ENCODE measurements around the gene GPR85. TPM values are rescaled to one million over a fixed set of nuclear protein-coding genes. Genes with fewer than 3 reads are reported as not detected.
"Not testable (repeated sequence)": the region's sequence is repeated elsewhere in the genome, so short reads cannot be mapped to it uniquely, and the experiment has no call there.

Gene GPR85
- total RNA-seq, 1 donor from 2014 or later, result 2.1 TPM

GRCh38 chr7:113120647-113121046 lies 34.0 kb upstream of the GPR85 start:
- DNase-seq (ENCODE audit: low spot score in 2 of 2, unreplicated experiment in 2 of 2), result no peak
- H3K9me3 Mint-ChIP-seq, result no peaks in the 10 kb centered on the region
- no peak overlapping the region for H3K27ac Mint-ChIP-seq
- H3K4me1 Mint-ChIP-seq, result peaks cover 23% of the 10 kb centered on the region
- H3K27me3 Mint-ChIP-seq (ENCODE audit: low read depth), result no peaks in the 10 kb centered on the region
- H3K36me3 Mint-ChIP-seq, result peaks cover 5% of the 10 kb centered on the region
- no peak overlapping the region for H3K4me3 Mint-ChIP-seq
- TF ChIP-seq CTCF (IDR thresholded peaks at IDR 0.05; ENCODE audit: unreplicated experiment), result no peak

- Mint-ChIP-seq H3K27me3 (ENCODE audit: low read depth) (no peaks in the 10 kb centered on the region), H3K4me3 (peak overlapping the region; percentile 18), H3K27ac (no peak overlapping the region), H3K4me1 (peaks cover 27% of the 10 kb centered on the region), H3K36me3 (peaks cover 11% of the 10 kb centered on the region), H3K9me3 (no peaks in the 10 kb centered on the region)
- no peak for TF ChIP-seq CTCF (IDR thresholded peaks at IDR 0.05; ENCODE audit: unreplicated experiment)
- DNase-seq (ENCODE audit: low spot score in 2 of 2, unreplicated experiment in 2 of 2), result no peak
These were observed 32.8 kb upstream of the GPR85 start for GRCh38 chr7:113119429-113119828.

GRCh38 chr7:113118074-113118959 lies 31.7 kb upstream of the GPR85 start, which contains the start of gene SMIM30:
Gene SMIM30, minus strand, starts transcription at chr7:113118554. Its CDS starts 976 bp downstream, at chr7:113117578.
- Mint-ChIP-seq H3K27ac (peak within 1 kb of the TSS; percentile 87), H3K9me3 (no peaks in the 10 kb centered on the region), H3K36me3 (peaks cover 18% of the 10 kb centered on the region), H3K4me1 (peaks cover 25% of the 10 kb centered on the region), H3K4me3 (peak within 1 kb of the TSS; percentile 89), H3K27me3 (ENCODE audit: low read depth) (no peaks in the 10 kb centered on the region)
- DNase-seq (ENCODE audit: low spot score in 2 of 2, unreplicated experiment in 2 of 2), result peak; percentile 72 to 81
- TF ChIP-seq CTCF (IDR thresholded peaks at IDR 0.05; ENCODE audit: unreplicated experiment), result no peak

GRCh38 chr7:113117374-113117774 lies 30.7 kb upstream of the GPR85 start:
- Mint-ChIP-seq H3K4me3 (peak overlapping the region; percentile 89), H3K27ac (peak overlapping the region; percentile 81), H3K36me3 (peaks cover 20% of the 10 kb centered on the region), H3K4me1 (peaks cover 19% of the 10 kb centered on the region)
- H3K27me3 Mint-ChIP-seq (ENCODE audit: low read depth); H3K9me3 Mint-ChIP-seq; DNase-seq (ENCODE audit: low spot score in 2 of 2, unreplicated experiment in 2 of 2): not testable (repeated sequence)

- Mint-ChIP-seq H3K4me3 (no peak overlapping the region), H3K36me3 (peaks cover 20% of the 10 kb centered on the region), H3K27me3 (ENCODE audit: low read depth) (no peaks in the 10 kb centered on the region), H3K9me3 (no peaks in the 10 kb centered on the region), H3K4me1 (peaks cover 20% of the 10 kb centered on the region), H3K27ac (no peak overlapping the region)
- TF ChIP-seq CTCF (IDR thresholded peaks at IDR 0.05; ENCODE audit: unreplicated experiment), result no peak
- no peak for DNase-seq (ENCODE audit: low spot score in 2 of 2, unreplicated experiment in 2 of 2)
These were observed 27.3 kb upstream of the GPR85 start for GRCh38 chr7:113113912-113114311.

- Mint-ChIP-seq H3K9me3 (no peaks in the 10 kb centered on the region), H3K4me1 (peaks cover 8% of the 10 kb centered on the region), H3K4me3 (no peak overlapping the region), H3K27ac (no peak overlapping the region), H3K27me3 (ENCODE audit: low read depth) (no peaks in the 10 kb centered on the region), H3K36me3 (peaks cover 12% of the 10 kb centered on the region)
- DNase-seq (ENCODE audit: low spot score in 2 of 2, unreplicated experiment in 2 of 2), result no peak
- no peak for TF ChIP-seq CTCF (IDR thresholded peaks at IDR 0.05; ENCODE audit: unreplicated experiment)
These were observed 23.1 kb upstream of the GPR85 start for GRCh38 chr7:113109718-113110117.

Measured in mesothelial cell of epicardium (in vitro differentiated cells).